NT2/D1 (cell line): ENCODE results near the gene OTOS.

Source experiments
- DNase-seq: peaks from one replicate; pipeline ENCODE4 v3.0.0-alpha.2; 2011; ENCODE audit warnings: low read depth, low spot score
- H3K27me3 ChIP-seq: 2 replicates; pipeline ENCODE4 v1.6.0; 2011; ENCODE audit warnings: mild to moderate bottlenecking; ENCODE audit not compliant: insufficient read length, insufficient read depth
- H3K36me3 ChIP-seq: 2 replicates; pipeline ENCODE4 v1.6.1; 2011; ENCODE audit warnings: mild to moderate bottlenecking, low read length, mixed read lengths; ENCODE audit not compliant: insufficient read depth, insufficient read length
- H3K4me1 ChIP-seq: 2 replicates; pipeline ENCODE4 v1.5.1; 2011; ENCODE audit not compliant: insufficient read depth, insufficient read length
- H3K4me3 ChIP-seq: 2 replicates; pipeline ENCODE4 v1.5.1; 2011; ENCODE audit warnings: low read depth; ENCODE audit not compliant: insufficient read length
- H3K9ac ChIP-seq: 2 replicates; pipeline ENCODE4 v1.6.0; 2011; ENCODE audit warnings: low read depth; ENCODE audit not compliant: insufficient read length
- H3K9me3 ChIP-seq: 2 replicates; pipeline ENCODE4 v1.5.1; 2011; ENCODE audit warnings: mild to moderate bottlenecking, low read length; ENCODE audit not compliant: insufficient read depth
- SUZ12 ChIP-seq: IDR thresholded peaks from 2 replicates; pipeline ENCODE4 v1.6.1; 2011; ENCODE audit not compliant: insufficient read length, insufficient read depth; ENCODE audit errors: extremely low read depth
- YY1 ChIP-seq: IDR thresholded peaks from 2 replicates; pipeline ENCODE4 v1.6.1; 2011; ENCODE audit not compliant: insufficient read length, insufficient read depth
- ZNF274 ChIP-seq: IDR thresholded peaks from 2 replicates; pipeline ENCODE4 v1.6.1; 2011; ENCODE audit warnings: mild to moderate bottlenecking, low read depth, low read length

The OTOS gene

DNA sequence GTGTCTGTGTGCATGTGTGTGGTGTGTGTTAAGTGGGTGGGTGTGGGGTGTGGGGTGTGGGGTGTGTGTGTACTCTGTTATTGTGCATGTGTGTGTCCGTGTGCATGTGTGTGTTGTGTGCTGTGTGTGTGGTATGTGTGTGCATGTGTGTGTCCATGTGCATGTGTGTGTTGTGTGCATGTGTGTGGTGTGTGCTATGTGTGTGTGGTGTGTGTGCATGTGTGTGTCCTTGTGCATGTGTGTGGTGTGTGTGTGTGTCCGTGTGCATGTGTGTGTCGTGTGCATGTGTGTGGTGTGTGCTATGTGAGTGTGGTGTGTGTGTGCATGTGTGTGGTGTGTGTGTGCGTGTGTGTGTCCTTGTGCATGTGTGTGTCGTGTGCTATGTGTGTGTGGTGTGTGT lies 6.9 kb upstream of the OTOS start:
- peaks cover 8% of the 10 kb centered on the region for H3K4me1 ChIP-seq
- H3K4me3 ChIP-seq: no peak overlapping the region
- TF ChIP-seq SUZ12: no peak
- no peak for TF ChIP-seq ZNF274
- no peak for TF ChIP-seq YY1
- H3K36me3 ChIP-seq: no peaks in the 10 kb centered on the region
- no peak for DNase-seq
- H3K9ac ChIP-seq: no peak overlapping the region
- H3K27me3 ChIP-seq: peaks cover 3% of the 10 kb centered on the region
- no peaks in the 10 kb centered on the region for H3K9me3 ChIP-seq

DNA sequence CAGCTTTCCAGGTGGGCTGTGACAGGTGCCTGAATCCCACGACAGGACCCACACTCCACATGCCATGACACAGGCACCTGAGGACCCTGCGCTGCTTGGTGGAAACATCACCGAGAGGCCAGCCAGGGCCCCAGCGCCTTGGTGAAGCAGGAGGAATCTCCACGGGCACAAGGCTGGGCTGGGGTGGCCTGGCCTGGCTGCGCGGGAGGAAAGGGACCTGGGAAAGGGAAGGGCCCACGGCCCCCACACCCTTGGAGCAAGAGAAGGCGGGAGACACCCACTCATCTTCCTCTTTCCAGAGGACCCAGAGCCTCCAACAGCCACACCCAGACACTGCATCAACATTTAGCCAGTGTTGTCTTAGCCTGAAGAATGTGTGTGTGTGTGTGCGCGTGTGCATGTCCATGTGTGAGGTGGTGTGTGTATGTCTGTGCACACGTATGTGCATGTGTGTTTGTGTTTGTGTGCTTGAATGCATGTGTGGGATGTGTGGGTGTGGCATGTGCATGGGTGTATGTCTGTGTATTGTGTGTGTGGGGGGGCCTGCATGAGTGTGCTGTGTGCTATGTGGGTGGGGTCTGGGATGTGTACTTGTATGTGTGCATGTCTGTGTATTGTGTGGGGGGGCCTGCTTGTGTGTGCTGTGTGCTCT lies 6.3 kb upstream of the OTOS start:
- Histone ChIP-seq H3K27me3 (peaks cover 6% of the 10 kb centered on the region), H3K9ac (no peak overlapping the region), H3K9me3 (no peaks in the 10 kb centered on the region), H3K4me1 (peaks cover 8% of the 10 kb centered on the region), H3K36me3 (no peaks in the 10 kb centered on the region), H3K4me3 (no peak overlapping the region)
- TF ChIP-seq YY1 (no peak), SUZ12 (no peak), ZNF274 (no peak)
- DNase-seq: no peak

GRCh38 chr2:240146141-240146561 lies 5.7 kb upstream of the OTOS start:
- Histone ChIP-seq H3K4me1 (peaks cover 8% of the 10 kb centered on the region), H3K27me3 (peaks cover 6% of the 10 kb centered on the region), H3K4me3 (no peak overlapping the region), H3K9ac (no peak overlapping the region), H3K9me3 (no peaks in the 10 kb centered on the region), H3K36me3 (no peaks in the 10 kb centered on the region)
- DNase-seq: no peak
- no peak for TF ChIP-seq SUZ12
- TF ChIP-seq ZNF274: no peak
- TF ChIP-seq YY1: no peak

- Histone ChIP-seq H3K9ac (no peak overlapping the region), H3K36me3 (no peaks in the 10 kb centered on the region), H3K4me1 (peaks cover 12% of the 10 kb centered on the region), H3K27me3 (peaks cover 6% of the 10 kb centered on the region), H3K4me3 (no peak overlapping the region), H3K9me3 (no peaks in the 10 kb centered on the region)
- TF ChIP-seq ZNF274: no peak
- no peak for TF ChIP-seq SUZ12
- no peak for TF ChIP-seq YY1
- no peak for DNase-seq
Measured at GRCh38 chr2:240145461-240145860, 5.0 kb upstream of the OTOS start.

GRCh38 chr2:240144649-240145261 lies 4.3 kb upstream of the OTOS start:
- H3K9ac ChIP-seq: no peak overlapping the region
- no peak for DNase-seq
- peaks cover 6% of the 10 kb centered on the region for H3K27me3 ChIP-seq
- no peaks in the 10 kb centered on the region for H3K9me3 ChIP-seq
- TF ChIP-seq ZNF274 (no peak), YY1 (no peak), SUZ12 (no peak)
- peaks cover 12% of the 10 kb centered on the region for H3K4me1 ChIP-seq
- no peak overlapping the region for H3K4me3 ChIP-seq
- H3K36me3 ChIP-seq: no peaks in the 10 kb centered on the region

GRCh38 chr2:240143801-240144648 lies 3.6 kb upstream of the OTOS start:
- peak; percentile 46 for DNase-seq
- TF ChIP-seq YY1: no peak
- no peak for TF ChIP-seq ZNF274
- TF ChIP-seq SUZ12: no peak
- peaks cover 18% of the 10 kb centered on the region for H3K4me1 ChIP-seq
- H3K9me3 ChIP-seq: no peaks in the 10 kb centered on the region
- H3K9ac ChIP-seq: peak overlapping the region; percentile 24
- H3K4me3 ChIP-seq: no peak overlapping the region
- no peaks in the 10 kb centered on the region for H3K36me3 ChIP-seq
- peaks cover 6% of the 10 kb centered on the region for H3K27me3 ChIP-seq

GRCh38 chr2:240143276-240143675 lies 2.8 kb upstream of the OTOS start:
- Histone ChIP-seq H3K36me3 (no peaks in the 10 kb centered on the region), H3K4me1 (peaks cover 19% of the 10 kb centered on the region), H3K9ac (no peak overlapping the region), H3K9me3 (no peaks in the 10 kb centered on the region), H3K4me3 (no peak overlapping the region), H3K27me3 (peaks cover 8% of the 10 kb centered on the region)
- TF ChIP-seq ZNF274: no peak
- TF ChIP-seq SUZ12: no peak
- no peak for TF ChIP-seq YY1
- no peak for DNase-seq
